ENCODE data around the gene PLCB4.

Gene PLCB4

DNA sequence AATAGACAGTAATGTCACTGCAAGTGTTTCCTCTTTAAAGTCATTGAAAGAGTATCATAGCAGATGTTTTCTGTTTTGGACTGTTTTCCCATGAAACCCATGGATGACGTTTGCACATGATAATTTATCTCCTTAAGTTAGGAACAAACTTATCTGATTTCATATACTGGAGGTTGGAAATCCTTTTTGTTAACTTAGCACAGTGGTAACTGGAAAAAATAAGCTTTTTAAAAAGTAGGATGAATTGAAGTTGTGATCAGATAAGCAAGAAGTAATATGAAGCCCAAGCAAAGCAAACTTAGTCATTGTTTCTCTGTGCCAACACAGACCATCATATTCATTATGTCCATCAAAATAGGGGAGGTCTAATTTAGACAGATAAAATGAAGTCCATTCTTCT is 61.6 kb downstream of the PLCB4 start:
- Histone ChIP-seq H3K4me3 (ENCODE audit: insufficient read depth, low read length, poor library complexity, severe bottlenecking) (no peak overlapping the region), H3K9me2 (replicated peaks; ENCODE audit: insufficient read depth, low read length) (no peaks in the 10 kb centered on the region), H3K36me3 (ENCODE audit: low read length) (no peaks in the 10 kb centered on the region), H3K4me2 (ENCODE audit: low read depth, low read length, poor library complexity, severe bottlenecking) (no peak overlapping the region), H3K27me3 (ENCODE audit: low read length) (no peaks in the 10 kb centered on the region), H3K9me3 (ENCODE audit: insufficient read depth, low read length) (no peaks in the 10 kb centered on the region), H2AFZ (ENCODE audit: low read depth, low read length, severe bottlenecking) (no peak overlapping the region), H3K9ac (ENCODE audit: low read length) (no peak overlapping the region), H4K20me1 (ENCODE audit: low read depth, low read length) (no peaks in the 10 kb centered on the region), H3K27ac (ENCODE audit: low read depth, low read length) (no peak overlapping the region), H3F3A (ENCODE audit: insufficient read depth) (no peaks in the 10 kb centered on the region), H3K79me2 (ENCODE audit: insufficient read depth, low read length) (no peaks in the 10 kb centered on the region)
- TF ChIP-seq, protein P1, sequence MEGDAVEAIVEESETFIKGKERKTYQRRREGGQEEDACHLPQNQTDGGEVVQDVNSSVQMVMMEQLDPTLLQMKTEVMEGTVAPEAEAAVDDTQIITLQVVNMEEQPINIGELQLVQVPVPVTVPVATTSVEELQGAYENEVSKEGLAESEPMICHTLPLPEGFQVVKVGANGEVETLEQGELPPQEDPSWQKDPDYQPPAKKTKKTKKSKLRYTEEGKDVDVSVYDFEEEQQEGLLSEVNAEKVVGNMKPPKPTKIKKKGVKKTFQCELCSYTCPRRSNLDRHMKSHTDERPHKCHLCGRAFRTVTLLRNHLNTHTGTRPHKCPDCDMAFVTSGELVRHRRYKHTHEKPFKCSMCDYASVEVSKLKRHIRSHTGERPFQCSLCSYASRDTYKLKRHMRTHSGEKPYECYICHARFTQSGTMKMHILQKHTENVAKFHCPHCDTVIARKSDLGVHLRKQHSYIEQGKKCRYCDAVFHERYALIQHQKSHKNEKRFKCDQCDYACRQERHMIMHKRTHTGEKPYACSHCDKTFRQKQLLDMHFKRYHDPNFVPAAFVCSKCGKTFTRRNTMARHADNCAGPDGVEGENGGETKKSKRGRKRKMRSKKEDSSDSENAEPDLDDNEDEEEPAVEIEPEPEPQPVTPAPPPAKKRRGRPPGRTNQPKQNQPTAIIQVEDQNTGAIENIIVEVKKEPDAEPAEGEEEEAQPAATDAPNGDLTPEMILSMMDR (IDR thresholded peaks at IDR 0.05; ENCODE audit: insufficient read depth, low read length, poor library complexity, severe bottlenecking), result no peak
- TF ChIP-seq EZH2phosphoT487 (conservative IDR thresholded peaks at IDR 0.05; ENCODE audit: low read length), result no peak

DNA sequence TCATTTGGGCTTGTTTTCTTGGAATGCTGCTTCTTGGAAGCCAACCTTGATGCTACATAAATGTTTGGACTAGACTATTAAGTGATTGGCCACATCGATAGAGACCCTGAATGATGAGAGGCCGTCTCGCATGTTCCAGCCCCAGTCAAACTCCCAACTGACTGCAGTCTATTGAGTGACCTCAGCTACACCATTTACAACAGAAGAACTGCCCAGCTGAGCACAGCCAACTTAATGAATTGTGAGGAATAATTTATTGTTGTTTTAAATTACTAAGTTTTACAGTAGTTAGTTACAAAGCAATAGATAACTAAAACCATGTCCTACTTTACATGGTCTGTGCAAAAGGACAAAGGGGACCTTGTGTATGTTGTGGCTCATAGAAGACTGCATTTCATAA is 63.0 kb downstream of the PLCB4 start:
- Histone ChIP-seq H2AFZ (ENCODE audit: low read depth, low read length, severe bottlenecking) (no peak overlapping the region), H3K4me3 (ENCODE audit: insufficient read depth, low read length, poor library complexity, severe bottlenecking) (no peak overlapping the region), H3K4me2 (ENCODE audit: low read depth, low read length, poor library complexity, severe bottlenecking) (no peak overlapping the region), H4K20me1 (ENCODE audit: low read depth, low read length) (no peaks in the 10 kb centered on the region), H3K9ac (ENCODE audit: low read length) (no peak overlapping the region), H3K9me2 (replicated peaks; ENCODE audit: insufficient read depth, low read length) (no peaks in the 10 kb centered on the region), H3K9me3 (ENCODE audit: insufficient read depth, low read length) (no peaks in the 10 kb centered on the region), H3K36me3 (ENCODE audit: low read length) (no peaks in the 10 kb centered on the region), H3K79me2 (ENCODE audit: insufficient read depth, low read length) (no peaks in the 10 kb centered on the region), H3F3A (ENCODE audit: insufficient read depth) (no peaks in the 10 kb centered on the region), H3K27me3 (ENCODE audit: low read length) (no peaks in the 10 kb centered on the region), H3K27ac (ENCODE audit: low read depth, low read length) (no peak overlapping the region)
- TF ChIP-seq EZH2phosphoT487 (conservative IDR thresholded peaks at IDR 0.05; ENCODE audit: low read length), result no peak
- TF ChIP-seq, protein P1 (IDR thresholded peaks at IDR 0.05; ENCODE audit: insufficient read depth, low read length, poor library complexity, severe bottlenecking), result no peak

DNA sequence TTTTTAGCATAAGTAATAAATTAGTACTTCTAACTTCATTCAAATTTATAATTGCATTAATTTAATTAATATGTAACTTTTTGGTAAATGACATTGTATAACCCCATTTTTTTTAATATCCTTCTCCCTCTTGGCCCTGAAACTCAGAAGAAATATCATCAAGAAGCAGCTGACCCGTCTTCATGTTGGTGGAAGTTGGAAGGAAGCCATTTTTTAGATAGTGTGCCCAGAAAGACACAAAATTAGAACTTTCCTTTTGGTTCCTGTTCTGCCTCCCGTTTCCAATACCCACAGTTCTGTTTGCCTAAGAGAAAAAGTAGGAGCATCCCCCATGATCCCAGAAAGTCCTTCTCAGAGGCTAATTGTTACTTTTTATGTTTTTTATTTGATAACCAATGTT is 65.5 kb downstream of the PLCB4 start:
- no peak overlapping the region for H2AFZ ChIP-seq (ENCODE audit: low read depth, low read length, severe bottlenecking)
- H3K9me2 ChIP-seq (replicated peaks; ENCODE audit: insufficient read depth, low read length), result no peaks in the 10 kb centered on the region
- no peaks in the 10 kb centered on the region for H3K36me3 ChIP-seq (ENCODE audit: low read length)
- H4K20me1 ChIP-seq (ENCODE audit: low read depth, low read length), result no peaks in the 10 kb centered on the region
- H3K27me3 ChIP-seq (ENCODE audit: low read length), result no peaks in the 10 kb centered on the region
- TF ChIP-seq EZH2phosphoT487 (conservative IDR thresholded peaks at IDR 0.05; ENCODE audit: low read length), result no peak
- TF ChIP-seq, protein P1 (IDR thresholded peaks at IDR 0.05; ENCODE audit: insufficient read depth, low read length, poor library complexity, severe bottlenecking), result no peak
- H3K79me2 ChIP-seq (ENCODE audit: insufficient read depth, low read length), result no peaks in the 10 kb centered on the region
- H3F3A ChIP-seq (ENCODE audit: insufficient read depth), result no peaks in the 10 kb centered on the region
- H3K4me3 ChIP-seq (ENCODE audit: insufficient read depth, low read length, poor library complexity, severe bottlenecking), result no peak overlapping the region
- no peak overlapping the region for H3K27ac ChIP-seq (ENCODE audit: low read depth, low read length)
- H3K9me3 ChIP-seq (ENCODE audit: insufficient read depth, low read length), result no peaks in the 10 kb centered on the region
- no peak overlapping the region for H3K9ac ChIP-seq (ENCODE audit: low read length)
- no peak overlapping the region for H3K4me2 ChIP-seq (ENCODE audit: low read depth, low read length, poor library complexity, severe bottlenecking)

Data from SU-DHL-6 (cell line).